ENCODE measurements around the gene FOXJ1. TPM values are rescaled to one million over a fixed set of nuclear protein-coding genes. Genes with fewer than 3 reads are reported as not detected.

FOXJ1 gene
- total and polyA plus RNA-seq, 2 donors: 0.90 to 1.4 TPM

DNA sequence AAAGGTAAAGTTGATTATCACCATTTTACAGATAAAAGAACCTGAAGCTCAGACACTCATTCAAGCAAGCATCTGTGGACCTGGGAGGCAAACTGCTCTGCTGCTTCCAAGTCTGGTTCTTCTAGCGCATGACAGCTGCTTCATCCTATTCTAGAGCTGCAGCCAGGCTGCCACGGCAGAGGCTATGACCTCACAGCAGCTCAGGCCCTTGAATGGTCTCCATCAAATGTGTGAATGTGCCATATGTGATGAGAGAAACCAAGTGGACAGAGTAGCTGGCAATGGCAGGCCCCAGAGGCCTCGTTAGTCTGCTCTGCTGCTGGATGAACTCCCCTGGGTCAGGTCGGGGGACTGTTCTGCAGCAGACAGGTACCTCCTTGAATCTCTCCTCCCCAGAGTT lies 30.7 kb upstream of the FOXJ1 start:
- no peaks in the 10 kb centered on the region for H3K36me3 ChIP-seq (ENCODE audit: insufficient read depth)
- 83% methylated on average over 4 of the region's 4 CpGs for WGBS
- H3K27ac ChIP-seq (ENCODE audit: low read depth): no peak overlapping the region
- no peaks in the 10 kb centered on the region for H3K4me1 ChIP-seq (ENCODE audit: insufficient read depth)
- H3K4me3 ChIP-seq (ENCODE audit: low read depth, low read length): no peak overlapping the region
- DNase-seq (ENCODE audit: extremely low spot score): no peak

GRCh38 chr17:76170114-76170513 lies 29.1 kb upstream of the FOXJ1 start:
- Histone ChIP-seq H3K4me1 (ENCODE audit: insufficient read depth) (no peaks in the 10 kb centered on the region), H3K27ac (ENCODE audit: low read depth) (no peak overlapping the region), H3K4me3 (ENCODE audit: low read depth, low read length) (no peak overlapping the region), H3K36me3 (ENCODE audit: insufficient read depth) (no peaks in the 10 kb centered on the region)
- 92% methylated on average over 1 of the region's 1 CpG for WGBS
- DNase-seq (ENCODE audit: extremely low spot score): no peak

GRCh38 chr17:76166906-76167305 lies 25.9 kb upstream of the FOXJ1 start:
- no peaks in the 10 kb centered on the region for H3K4me1 ChIP-seq (ENCODE audit: insufficient read depth)
- WGBS: 87% methylated on average over 10 of the region's 10 CpGs
- H3K36me3 ChIP-seq (ENCODE audit: insufficient read depth): no peaks in the 10 kb centered on the region
- DNase-seq (ENCODE audit: extremely low spot score): no peak
- no peak overlapping the region for H3K27ac ChIP-seq (ENCODE audit: low read depth)
- H3K4me3 ChIP-seq (ENCODE audit: low read depth, low read length): no peak overlapping the region

DNA sequence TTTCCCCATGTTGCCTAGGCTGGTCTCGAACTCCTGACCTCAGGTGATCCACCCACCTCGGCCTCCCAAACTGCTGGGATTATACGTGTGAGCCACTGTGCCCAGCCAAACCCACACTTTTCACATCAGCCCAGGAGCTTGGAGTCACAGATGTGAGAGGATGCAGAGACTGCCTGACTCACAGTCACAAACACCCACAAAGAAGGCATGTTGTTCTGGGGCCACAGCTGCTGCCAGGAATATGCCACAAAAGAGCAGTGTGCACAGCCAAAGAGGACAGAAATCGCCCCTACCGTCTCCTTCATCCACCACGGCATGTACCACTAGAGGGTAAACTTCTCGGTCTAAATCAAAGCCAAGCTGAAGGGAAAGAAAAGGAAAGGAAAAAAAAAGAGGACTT lies 25.1 kb upstream of the FOXJ1 start:
- Histone ChIP-seq H3K36me3 (ENCODE audit: insufficient read depth) (no peaks in the 10 kb centered on the region), H3K4me3 (ENCODE audit: low read depth, low read length) (no peak overlapping the region), H3K27ac (ENCODE audit: low read depth) (no peak overlapping the region), H3K4me1 (ENCODE audit: insufficient read depth) (no peaks in the 10 kb centered on the region)
- 80% methylated on average over 7 of the region's 7 CpGs for WGBS
- no peak for DNase-seq (ENCODE audit: extremely low spot score)

DNA sequence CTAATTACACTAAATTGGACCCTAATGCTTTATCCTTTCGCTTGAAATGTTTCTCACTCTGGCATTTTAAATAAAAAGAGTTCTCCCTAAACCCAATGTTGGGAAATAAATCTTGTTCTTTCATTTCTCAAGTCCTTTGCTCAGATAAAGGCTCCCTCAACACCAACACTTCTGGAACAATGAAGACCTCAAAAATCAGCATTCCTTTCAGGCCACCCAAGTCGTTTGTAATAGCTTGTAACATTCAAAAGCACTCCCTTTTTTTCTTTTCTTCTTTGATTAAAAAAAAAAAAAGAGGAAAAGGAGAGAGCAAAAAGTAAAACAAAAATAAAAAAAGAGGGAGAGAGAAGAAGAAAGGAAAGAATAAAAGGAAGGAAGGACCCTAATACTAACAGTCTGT lies 23.3 kb upstream of the FOXJ1 start:
- WGBS: 75% methylated on average over 2 of the region's 2 CpGs
- H3K4me3 ChIP-seq (ENCODE audit: low read depth, low read length): no peak overlapping the region

GRCh38 chr17:76163919-76164318 lies 22.9 kb upstream of the FOXJ1 start:
- 89% methylated on average over 4 of the region's 4 CpGs for WGBS
- no peaks in the 10 kb centered on the region for H3K36me3 ChIP-seq (ENCODE audit: insufficient read depth)
- H3K4me3 ChIP-seq (ENCODE audit: low read depth, low read length): no peak overlapping the region
- H3K27ac ChIP-seq (ENCODE audit: low read depth): no peak overlapping the region
- DNase-seq (ENCODE audit: extremely low spot score): no peak
- no peaks in the 10 kb centered on the region for H3K4me1 ChIP-seq (ENCODE audit: insufficient read depth)

More for the DNA sequence above, 23.3 kb upstream of the FOXJ1 start:
- Histone ChIP-seq H3K27ac (ENCODE audit: low read depth) (no peak overlapping the region), H3K36me3 (ENCODE audit: insufficient read depth) (no peaks in the 10 kb centered on the region), H3K4me1 (ENCODE audit: insufficient read depth) (no peaks in the 10 kb centered on the region)
- DNase-seq (ENCODE audit: extremely low spot score): no peak

GRCh38 chr17:76161619-76162266 lies 20.7 kb upstream of the FOXJ1 start:
- no peak overlapping the region for H3K27ac ChIP-seq (ENCODE audit: low read depth)
- 75% methylated on average over 20 of the region's 20 CpGs for WGBS

DNA sequence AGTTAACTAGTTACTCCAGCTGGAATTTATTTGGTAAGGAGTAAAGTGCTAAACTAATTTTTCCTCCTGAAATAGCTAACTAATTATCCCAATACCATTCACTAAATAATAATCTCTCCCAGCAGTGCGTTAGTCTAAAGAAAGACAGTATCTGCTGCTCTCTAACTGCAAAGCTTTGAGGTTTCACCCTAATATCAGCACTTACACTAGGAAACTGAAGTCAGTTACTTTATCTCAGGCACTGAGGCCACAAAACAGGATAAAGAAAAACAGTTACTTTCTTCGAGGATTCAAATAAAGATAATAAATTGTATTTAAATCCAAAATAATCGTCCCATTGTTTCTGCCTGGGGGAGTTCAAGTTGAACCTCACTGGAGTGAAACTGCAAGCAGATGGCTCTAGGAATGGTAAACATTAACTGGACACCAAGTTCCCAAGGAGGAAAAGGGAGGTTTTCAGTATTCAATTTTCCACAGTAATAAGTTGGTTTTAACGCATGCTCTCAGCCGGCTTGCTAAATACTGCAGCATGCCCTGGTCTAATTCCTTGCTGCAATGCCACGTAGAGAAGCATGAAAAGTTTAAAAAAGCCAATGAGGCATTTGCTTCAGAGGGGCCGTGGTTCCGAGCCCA lies 20.0 kb upstream of the FOXJ1 start:
- WGBS: 56% methylated on average over 8 of the region's 8 CpGs
- no peak overlapping the region for H3K27ac ChIP-seq (ENCODE audit: low read depth)
- no peaks in the 10 kb centered on the region for H3K36me3 ChIP-seq (ENCODE audit: insufficient read depth)
- H3K4me1 ChIP-seq (ENCODE audit: insufficient read depth): no peaks in the 10 kb centered on the region
- no peak overlapping the region for H3K4me3 ChIP-seq (ENCODE audit: low read depth, low read length)
- DNase-seq (ENCODE audit: extremely low spot score): no peak

More at GRCh38 chr17:76161619-76162266, 20.7 kb upstream of the FOXJ1 start:
- Histone ChIP-seq H3K4me1 (ENCODE audit: insufficient read depth) (no peaks in the 10 kb centered on the region), H3K36me3 (ENCODE audit: insufficient read depth) (no peaks in the 10 kb centered on the region), H3K4me3 (ENCODE audit: low read depth, low read length) (no peak overlapping the region)
- no peak for DNase-seq (ENCODE audit: extremely low spot score)

DNA sequence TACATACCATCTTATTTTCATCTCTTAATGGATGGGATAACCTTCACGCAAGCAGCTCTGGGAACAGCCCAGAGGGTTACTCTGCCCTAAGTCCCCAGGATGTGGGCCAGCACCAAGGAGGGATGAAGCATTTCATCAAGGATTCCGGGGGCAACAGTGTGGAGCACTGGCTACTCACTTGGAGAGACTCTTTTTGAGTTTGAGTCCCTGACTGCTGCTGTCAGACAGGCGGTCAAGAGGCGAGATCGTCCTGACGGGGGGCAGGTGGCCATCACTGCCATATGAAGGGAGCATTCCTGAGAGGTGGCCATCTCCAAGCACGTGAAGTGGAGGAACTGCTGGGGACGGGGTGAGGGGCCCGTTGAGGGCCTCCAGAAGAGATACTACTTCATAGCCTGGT lies 18.1 kb upstream of the FOXJ1 start:
- no peak for DNase-seq (ENCODE audit: extremely low spot score)
- no peak overlapping the region for H3K4me3 ChIP-seq (ENCODE audit: low read depth, low read length)
- WGBS: 93% methylated on average over 9 of the region's 9 CpGs
- H3K27ac ChIP-seq (ENCODE audit: low read depth): no peak overlapping the region
- no peaks in the 10 kb centered on the region for H3K4me1 ChIP-seq (ENCODE audit: insufficient read depth)
- no peaks in the 10 kb centered on the region for H3K36me3 ChIP-seq (ENCODE audit: insufficient read depth)

- WGBS: 88% methylated on average over 5 of the region's 5 CpGs
- H3K36me3 ChIP-seq (ENCODE audit: insufficient read depth): no peaks in the 10 kb centered on the region
- no peak for DNase-seq (ENCODE audit: extremely low spot score)
- H3K4me3 ChIP-seq (ENCODE audit: low read depth, low read length): no peak overlapping the region
- H3K27ac ChIP-seq (ENCODE audit: low read depth): no peak overlapping the region
- no peaks in the 10 kb centered on the region for H3K4me1 ChIP-seq (ENCODE audit: insufficient read depth)
Observed at GRCh38 chr17:76157759-76158158, 16.7 kb upstream of the FOXJ1 start.

DNA sequence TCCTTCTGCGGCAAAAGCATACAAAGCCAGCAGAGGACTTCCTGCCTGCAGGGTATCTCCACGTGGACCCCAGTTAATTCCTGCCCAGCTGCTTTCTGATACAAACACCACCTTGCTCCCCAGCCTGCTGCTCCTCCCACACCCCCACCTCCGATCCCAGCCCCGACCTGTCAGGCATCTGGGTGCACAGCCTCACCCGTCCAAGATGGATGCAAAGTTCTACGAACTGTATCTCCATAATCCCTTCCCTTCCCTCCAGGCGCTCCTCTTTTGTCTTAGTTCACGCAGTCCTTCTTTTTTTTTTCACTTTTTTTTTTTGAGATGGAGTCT lies 15.6 kb upstream of the FOXJ1 start:
- Histone ChIP-seq H3K36me3 (ENCODE audit: insufficient read depth) (no peaks in the 10 kb centered on the region), H3K4me1 (ENCODE audit: insufficient read depth) (no peaks in the 10 kb centered on the region), H3K4me3 (ENCODE audit: low read depth, low read length) (no peak overlapping the region), H3K27ac (ENCODE audit: low read depth) (no peak overlapping the region)
- 80% methylated on average over 8 of the region's 8 CpGs for WGBS
- no peak for DNase-seq (ENCODE audit: extremely low spot score)

GRCh38 chr17:76155988-76156661 lies 15.1 kb upstream of the FOXJ1 start:
- Histone ChIP-seq H3K4me3 (ENCODE audit: low read depth, low read length) (no peak overlapping the region), H3K27ac (ENCODE audit: low read depth) (no peak overlapping the region), H3K36me3 (ENCODE audit: insufficient read depth) (no peaks in the 10 kb centered on the region), H3K4me1 (ENCODE audit: insufficient read depth) (no peaks in the 10 kb centered on the region)
- WGBS: 75% methylated on average over 13 of the region's 13 CpGs
- DNase-seq (ENCODE audit: extremely low spot score): no peak

DNA sequence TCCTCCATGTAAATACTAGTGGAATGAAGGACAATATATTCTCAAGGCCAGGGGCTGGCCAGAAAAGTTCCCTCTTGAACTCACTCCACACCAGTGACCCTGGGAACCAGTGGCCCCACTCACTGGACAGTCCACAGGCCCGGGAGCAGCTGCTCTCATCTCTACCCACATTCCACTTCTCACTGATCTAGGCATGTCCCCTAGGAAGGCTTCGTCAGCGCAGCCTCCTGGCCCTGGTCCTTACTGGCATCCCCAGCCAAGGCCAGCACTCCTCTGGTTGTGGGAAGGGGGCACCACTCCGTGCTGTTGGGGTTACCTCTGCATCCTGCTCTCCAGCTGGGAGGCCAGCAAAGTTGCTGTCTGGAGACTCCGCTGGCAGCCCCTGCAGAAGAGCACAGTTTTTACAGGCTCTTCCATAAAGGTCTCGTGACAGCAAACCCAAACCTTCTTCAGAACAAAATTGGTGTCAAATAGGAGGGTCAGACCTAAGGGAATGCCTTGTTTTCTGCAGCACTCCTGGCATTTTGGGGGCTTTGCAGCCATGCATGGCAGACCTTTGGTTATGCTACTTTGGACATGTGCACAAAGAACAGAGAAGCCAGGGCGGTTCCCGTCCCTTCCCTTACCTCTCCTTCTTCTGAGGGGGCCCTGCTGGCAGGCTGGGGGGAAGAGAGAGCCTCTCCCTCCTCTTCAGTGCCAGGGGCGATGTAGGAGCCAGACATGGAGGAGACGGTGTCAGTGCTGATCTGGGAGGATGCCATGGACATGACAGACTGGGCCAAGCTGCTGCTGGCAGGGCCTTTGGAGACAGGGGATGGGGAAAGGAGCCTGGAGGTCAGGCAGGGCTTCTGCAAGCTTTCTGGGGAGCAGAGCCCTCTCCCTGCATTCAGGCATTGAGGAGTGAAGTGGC lies 14.1 kb upstream of the FOXJ1 start:
- 91% methylated on average over 10 of the region's 10 CpGs for WGBS
- Histone ChIP-seq H3K4me1 (ENCODE audit: insufficient read depth) (no peaks in the 10 kb centered on the region), H3K36me3 (ENCODE audit: insufficient read depth) (no peaks in the 10 kb centered on the region), H3K4me3 (ENCODE audit: low read depth, low read length) (no peak overlapping the region), H3K27ac (ENCODE audit: low read depth) (no peak overlapping the region)
- DNase-seq (ENCODE audit: extremely low spot score): no peak

Measured in urinary bladder (tissue), 4 donors.